ENCODE results near the gene SAMD4A.
"Not testable (repeated sequence)": the region's sequence is repeated elsewhere in the genome, so short reads cannot be mapped to it uniquely, and the experiment has no call there.

SAMD4A gene

GRCh38 chr14:54746019-54746418, 179.1 kb downstream of the SAMD4A start:
- TF ChIP-seq CTCF (IDR thresholded peaks at IDR 0.05; ENCODE audit: unreplicated experiment in 3 of 3) = no peak
- peaks cover 3% of the 10 kb centered on the region for H3K27me3 Mint-ChIP-seq (ENCODE audit: low read depth)
- no peak overlapping the region for H3K27ac Mint-ChIP-seq
- H3K36me3 Mint-ChIP-seq (ENCODE audit: low read depth) = peaks cover 5% of the 10 kb centered on the region
- no peaks in the 10 kb centered on the region for H3K9me3 Mint-ChIP-seq
- no peak overlapping the region for H3K4me3 Mint-ChIP-seq
- H3K4me1 Mint-ChIP-seq = peaks cover 4% of the 10 kb centered on the region

GRCh38 chr14:54747616-54748015, 180.7 kb downstream of the SAMD4A start:
- H3K36me3 Mint-ChIP-seq (ENCODE audit: low read depth) = peaks cover 5% of the 10 kb centered on the region
- TF ChIP-seq CTCF (IDR thresholded peaks at IDR 0.05; ENCODE audit: unreplicated experiment in 3 of 3) = no peak
- no peak overlapping the region for H3K4me3 Mint-ChIP-seq
- no peak overlapping the region for H3K27ac Mint-ChIP-seq
- H3K9me3 Mint-ChIP-seq = no peaks in the 10 kb centered on the region
- peaks cover 3% of the 10 kb centered on the region for H3K27me3 Mint-ChIP-seq (ENCODE audit: low read depth)
- peaks cover 4% of the 10 kb centered on the region for H3K4me1 Mint-ChIP-seq

- no peak for TF ChIP-seq CTCF (IDR thresholded peaks at IDR 0.05; ENCODE audit: unreplicated experiment in 3 of 3)
- H3K4me3 Mint-ChIP-seq = no peak overlapping the region
- peaks cover 4% of the 10 kb centered on the region for H3K4me1 Mint-ChIP-seq
- H3K36me3 Mint-ChIP-seq (ENCODE audit: low read depth) = peaks cover 5% of the 10 kb centered on the region
- H3K27me3 Mint-ChIP-seq (ENCODE audit: low read depth) = peaks cover 3% of the 10 kb centered on the region
- no peak overlapping the region for H3K27ac Mint-ChIP-seq
- H3K9me3 Mint-ChIP-seq = no peaks in the 10 kb centered on the region
Observed at GRCh38 chr14:54749180-54749579, 182.3 kb downstream of the SAMD4A start.

- peaks cover 3% of the 10 kb centered on the region for H3K27me3 Mint-ChIP-seq (ENCODE audit: low read depth)
- TF ChIP-seq CTCF (IDR thresholded peaks at IDR 0.05; ENCODE audit: unreplicated experiment in 3 of 3) = no peak
- H3K27ac Mint-ChIP-seq = no peak overlapping the region
- no peak overlapping the region for H3K4me3 Mint-ChIP-seq
- no peaks in the 10 kb centered on the region for H3K9me3 Mint-ChIP-seq
- H3K4me1 Mint-ChIP-seq = peaks cover 4% of the 10 kb centered on the region
- H3K36me3 Mint-ChIP-seq (ENCODE audit: low read depth) = peaks cover 5% of the 10 kb centered on the region
Observed at GRCh38 chr14:54749727-54750126, 182.8 kb downstream of the SAMD4A start.

- H3K36me3 Mint-ChIP-seq (ENCODE audit: low read depth); H3K9me3 Mint-ChIP-seq; H3K4me3 Mint-ChIP-seq; H3K27ac Mint-ChIP-seq; H3K27me3 Mint-ChIP-seq (ENCODE audit: low read depth); H3K4me1 Mint-ChIP-seq: not testable (repeated sequence)
Observed at GRCh38 chr14:54752611-54753010, 185.7 kb downstream of the SAMD4A start.

- H3K27ac Mint-ChIP-seq = not testable (repeated sequence)
Observed at GRCh38 chr14:54753396-54753795, 186.5 kb downstream of the SAMD4A start.

GRCh38 chr14:54754116-54754622, 187.2 kb downstream of the SAMD4A start:
- Mint-ChIP-seq H3K36me3 (ENCODE audit: low read depth) (peaks cover 5% of the 10 kb centered on the region), H3K27ac (no peak overlapping the region), H3K9me3 (no peaks in the 10 kb centered on the region), H3K4me3 (no peak overlapping the region), H3K27me3 (ENCODE audit: low read depth) (no peaks in the 10 kb centered on the region), H3K4me1 (peaks cover 4% of the 10 kb centered on the region)
- no peak for TF ChIP-seq CTCF (IDR thresholded peaks at IDR 0.05; ENCODE audit: unreplicated experiment in 3 of 3)

More at GRCh38 chr14:54753396-54753795, 186.5 kb downstream of the SAMD4A start:
- not testable (repeated sequence) for H3K36me3 Mint-ChIP-seq (ENCODE audit: low read depth); H3K4me1 Mint-ChIP-seq; H3K9me3 Mint-ChIP-seq; H3K27me3 Mint-ChIP-seq (ENCODE audit: low read depth); H3K4me3 Mint-ChIP-seq
